Caco-2 (cell line): Measurements from ENCODE around the gene ACOT7. TPM values are rescaled to one million over a fixed set of nuclear protein-coding genes. Genes with fewer than 3 reads are reported as not detected.

Experiments used
- BruUV-seq: library from RNA; stranded (reverse); fragments of 400-500 nt; replicated peaks from 2 replicates; lab custom pipeline; 2021; lab: Mats Ljungman, UMichigan
- CTCF ChIA-PET: fragments of 300-600 bp; sonication (Branson Sonifier 250); formaldehyde crosslinking; loops from one replicate; lab custom pipeline; 2022; ENCODE audit warnings: antibody characterized with exemption; lab: Charles Lee
- POLR2A ChIA-PET: fragments of 300-600 bp; sonication (Branson Sonifier 250); formaldehyde crosslinking; loops from one replicate; lab custom pipeline; 2022; ENCODE audit warnings: antibody characterized with exemption; lab: Charles Lee
- DNase-seq, 2 experiments: peaks; one replicate each; pipeline versions ENCODE4 v3.0.0 to v3.0.0-alpha.2; 2020 to 2022
- H3K27me3 ChIP-seq: replicated peaks from 2 replicates; pipeline ENCODE4 v1.6.0; 2011; ENCODE audit warnings: low read length; ENCODE audit not compliant: control insufficient read depth, insufficient read depth
- H3K36me3 ChIP-seq: 2 replicates; pipeline ENCODE4 v1.5.1; 2011; ENCODE audit warnings: low read length; ENCODE audit not compliant: control insufficient read depth, insufficient read depth
- H3K4me1 ChIP-seq: fragments of 250-450 bp; sonication (Bioruptor Pico); 2 replicates; pipeline ENCODE4 v1.5.1; 2020; ENCODE audit warnings: mild to moderate bottlenecking
- H3K4me3 ChIP-seq: 2 replicates; pipeline ENCODE4 v1.5.1; 2011; ENCODE audit warnings: low read depth, mild to moderate bottlenecking, control low read depth, low read length
- H3K9me3 ChIP-seq: fragments of 250-450 bp; sonication (Bioruptor Pico); 2 replicates; pipeline ENCODE4 v1.5.1; 2020; ENCODE audit warnings: mild to moderate bottlenecking, moderate library complexity
- H3K27ac Mint-ChIP-seq: one replicate; pipeline ENCODE4 v1.8.0; 2022; ENCODE audit warnings: mixed read lengths; ENCODE audit not compliant: unreplicated experiment
- H3K27me3 Mint-ChIP-seq: one replicate; pipeline ENCODE4 v1.8.0; 2022; ENCODE audit warnings: mixed read lengths; ENCODE audit not compliant: insufficient read depth, unreplicated experiment
- H3K36me3 Mint-ChIP-seq: one replicate; pipeline ENCODE4 v1.8.0; 2022; ENCODE audit warnings: mild to moderate bottlenecking, mixed read lengths; ENCODE audit not compliant: insufficient read depth, unreplicated experiment
- H3K4me1 Mint-ChIP-seq: one replicate; pipeline ENCODE4 v1.8.0; 2022; ENCODE audit warnings: low read depth, mixed read lengths; ENCODE audit not compliant: unreplicated experiment
- H3K4me3 Mint-ChIP-seq: one replicate; pipeline ENCODE4 v1.8.0; 2022; ENCODE audit warnings: mild to moderate bottlenecking, moderate library complexity, mixed read lengths; ENCODE audit not compliant: unreplicated experiment
- H3K9me3 Mint-ChIP-seq: one replicate; pipeline ENCODE4 v1.8.0; 2022; ENCODE audit warnings: mixed read lengths; ENCODE audit not compliant: unreplicated experiment
- intact Hi-C: fragments of 100-400 bp; cut with micrococcal nuclease; formaldehyde crosslinking; loops from one replicate; pipeline ENCODE4 v1.10.0; 2022; ENCODE audit not compliant: unreplicated experiment
- total RNA-seq: library from RNA; stranded (reverse); gene quantifications from 2 replicates; pipeline ENCODE4 v1.2.3, GENCODE V29; 2022
- TF ChIP-seq, protein P1 (sequence below), 2 experiments: fragments of 200-600 bp in 1 of 2; IDR thresholded peaks; 1 replicate in 1 of 2; 2 replicates in 1 of 2; pipeline versions ENCODE4 v1.5.1 to v1.8.0; 2011 to 2022; ENCODE audit warnings: antibody characterized with exemption in 1 of 2, control low read depth in 1 of 2, inconsistent platforms in 1 of 2, low read depth in 1 of 2, low read length in 1 of 2, mild to moderate bottlenecking in 1 of 2, moderate library complexity in 1 of 2; ENCODE audit not compliant: insufficient read depth in 1 of 2, severe bottlenecking in 1 of 2, unreplicated experiment in 1 of 2

ACOT7 gene
- total RNA-seq, 1 experiment from 2014 or later: 221 TPM

DNA sequence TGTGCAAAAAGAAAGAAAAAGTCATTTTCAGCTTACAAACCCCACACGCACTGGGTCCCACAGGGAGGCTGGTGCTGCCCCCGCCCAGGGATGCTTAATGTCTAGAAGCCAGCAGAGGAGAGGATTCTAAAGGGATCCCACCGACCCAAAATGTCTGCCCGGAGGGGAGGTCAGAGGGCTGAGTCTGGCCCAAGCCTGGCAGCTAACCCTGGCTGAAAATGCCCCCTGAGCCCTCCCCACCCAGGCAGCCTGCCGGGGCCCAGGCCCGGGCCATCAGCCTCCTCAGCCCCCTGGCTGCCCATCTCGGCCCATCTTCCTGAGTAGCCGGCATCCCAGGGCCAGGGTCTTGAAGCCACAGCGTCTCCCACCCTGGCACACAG, 33.5 kb downstream of the ACOT7 start:
- peaks cover 53% of the 10 kb centered on the region for H3K4me1 ChIP-seq
- CTCF ChIA-PET: interaction anchor here (0.7 to 1.4 kb wide), 3 partner anchors 12 to 113 kb away, joined by 3 to 4 read pairs (median 3); no protein-coding TSS in a partner anchor
- peaks cover 28% of the 10 kb centered on the region for H3K36me3 Mint-ChIP-seq
- H3K4me3 Mint-ChIP-seq: peak overlapping the region; percentile 100
- H3K4me1 Mint-ChIP-seq: peaks cover 12% of the 10 kb centered on the region
- no peaks in the 10 kb centered on the region for H3K27me3 Mint-ChIP-seq
- peak overlapping the region; percentile 100 for H3K27ac Mint-ChIP-seq
- POLR2A ChIA-PET: interaction anchor here (1.2 kb wide), 1 partner anchor 8 kb away, joined by 11 read pairs; no protein-coding TSS in a partner anchor
- TSS peak; percentile 96 for BruUV-seq
- intact Hi-C loops: no loop called here
- TF ChIP-seq, protein P1, sequence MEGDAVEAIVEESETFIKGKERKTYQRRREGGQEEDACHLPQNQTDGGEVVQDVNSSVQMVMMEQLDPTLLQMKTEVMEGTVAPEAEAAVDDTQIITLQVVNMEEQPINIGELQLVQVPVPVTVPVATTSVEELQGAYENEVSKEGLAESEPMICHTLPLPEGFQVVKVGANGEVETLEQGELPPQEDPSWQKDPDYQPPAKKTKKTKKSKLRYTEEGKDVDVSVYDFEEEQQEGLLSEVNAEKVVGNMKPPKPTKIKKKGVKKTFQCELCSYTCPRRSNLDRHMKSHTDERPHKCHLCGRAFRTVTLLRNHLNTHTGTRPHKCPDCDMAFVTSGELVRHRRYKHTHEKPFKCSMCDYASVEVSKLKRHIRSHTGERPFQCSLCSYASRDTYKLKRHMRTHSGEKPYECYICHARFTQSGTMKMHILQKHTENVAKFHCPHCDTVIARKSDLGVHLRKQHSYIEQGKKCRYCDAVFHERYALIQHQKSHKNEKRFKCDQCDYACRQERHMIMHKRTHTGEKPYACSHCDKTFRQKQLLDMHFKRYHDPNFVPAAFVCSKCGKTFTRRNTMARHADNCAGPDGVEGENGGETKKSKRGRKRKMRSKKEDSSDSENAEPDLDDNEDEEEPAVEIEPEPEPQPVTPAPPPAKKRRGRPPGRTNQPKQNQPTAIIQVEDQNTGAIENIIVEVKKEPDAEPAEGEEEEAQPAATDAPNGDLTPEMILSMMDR (IDR thresholded peaks at IDR 0.05; ENCODE audit: insufficient read depth in 1 of 2, low read depth in 1 of 2, low read length in 1 of 2, severe bottlenecking in 1 of 2, unreplicated experiment in 1 of 2): no peak
- peaks cover 9% of the 10 kb centered on the region for H3K9me3 Mint-ChIP-seq
- H3K27me3 ChIP-seq: no peaks in the 10 kb centered on the region
- H3K9me3 ChIP-seq: no peaks in the 10 kb centered on the region
- peak overlapping the region; percentile 47 for H3K4me3 ChIP-seq
- peaks cover 1% of the 10 kb centered on the region for H3K36me3 ChIP-seq
- DNase-seq: peak in 1 of 2 experiments; percentile 10

DNA sequence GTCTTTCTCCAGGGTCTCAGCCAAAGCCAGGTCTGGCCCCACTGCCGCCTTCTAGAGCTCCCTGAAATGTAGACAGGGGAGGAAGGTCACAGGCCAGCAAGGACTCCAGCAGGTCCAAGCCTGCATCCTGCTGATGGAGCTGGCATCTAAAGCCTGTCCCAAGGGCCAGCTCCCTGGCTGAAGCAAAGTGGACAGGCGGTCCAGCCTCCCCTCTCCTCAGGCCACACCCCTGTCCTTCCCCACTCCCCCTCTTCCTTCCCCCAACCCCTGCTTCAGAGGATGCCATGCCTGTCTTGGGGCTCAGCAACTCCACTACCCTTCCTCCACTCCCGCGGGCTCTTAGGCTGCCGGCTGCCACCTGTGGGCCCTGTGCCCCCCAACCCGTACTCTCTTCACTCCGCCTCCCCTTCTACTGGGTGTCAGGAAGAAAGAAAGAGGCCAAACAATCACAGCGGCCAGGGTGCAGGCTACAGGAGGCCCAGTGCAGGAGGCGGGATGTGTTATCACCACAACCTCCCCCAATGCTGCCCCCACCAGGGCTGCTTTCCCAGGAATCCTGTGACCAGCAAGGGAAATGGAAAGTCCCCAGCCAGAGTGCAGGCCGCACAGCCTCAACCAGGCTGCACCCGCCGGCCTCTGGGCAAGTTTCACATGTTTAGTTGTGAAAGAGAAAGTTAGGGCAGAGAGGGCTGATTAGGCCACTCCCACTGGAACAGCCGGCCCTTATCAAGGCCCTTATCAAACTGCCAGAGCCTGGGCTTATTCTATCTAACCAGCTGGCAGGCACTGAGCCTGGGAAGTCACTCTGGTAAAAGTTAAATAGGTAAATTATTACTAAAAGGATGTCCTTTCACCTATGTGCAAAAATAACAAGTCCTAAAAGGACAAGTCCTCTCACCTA, 34.1 kb downstream of the ACOT7 start:
- H3K27me3 Mint-ChIP-seq: no peaks in the 10 kb centered on the region
- no peaks in the 10 kb centered on the region for H3K27me3 ChIP-seq
- H3K36me3 ChIP-seq: peaks cover 1% of the 10 kb centered on the region
- ChIA-PET CTCF (interaction anchor here (0.6 to 1.4 kb wide), 3 partner anchors 11 to 113 kb away, joined by 3 to 4 read pairs (median 3); no protein-coding TSS in a partner anchor), POLR2A (interaction anchor here (1.2 kb wide), 1 partner anchor 7 kb away, joined by 11 read pairs; no protein-coding TSS in a partner anchor)
- TF ChIP-seq, protein P1 (IDR thresholded peaks at IDR 0.05; ENCODE audit: insufficient read depth in 1 of 2, low read depth in 1 of 2, low read length in 1 of 2, severe bottlenecking in 1 of 2, unreplicated experiment in 1 of 2): peak in 1 of 2 experiments; percentile 10
- H3K4me3 Mint-ChIP-seq: peak overlapping the region; percentile 100
- intact Hi-C loops: loop anchor here (2.0 kb wide), 1 partner anchor 19 kb away; no protein-coding TSS in a partner anchor
- H3K27ac Mint-ChIP-seq: peak overlapping the region; percentile 100
- peak; percentile 80 to 89 for DNase-seq
- BruUV-seq: no TSS peak
- H3K4me1 Mint-ChIP-seq: peaks cover 18% of the 10 kb centered on the region
- peak overlapping the region; percentile 47 for H3K4me3 ChIP-seq
- no peaks in the 10 kb centered on the region for H3K9me3 ChIP-seq
- peaks cover 9% of the 10 kb centered on the region for H3K9me3 Mint-ChIP-seq
- peaks cover 28% of the 10 kb centered on the region for H3K36me3 Mint-ChIP-seq
- H3K4me1 ChIP-seq: peaks cover 58% of the 10 kb centered on the region

DNA sequence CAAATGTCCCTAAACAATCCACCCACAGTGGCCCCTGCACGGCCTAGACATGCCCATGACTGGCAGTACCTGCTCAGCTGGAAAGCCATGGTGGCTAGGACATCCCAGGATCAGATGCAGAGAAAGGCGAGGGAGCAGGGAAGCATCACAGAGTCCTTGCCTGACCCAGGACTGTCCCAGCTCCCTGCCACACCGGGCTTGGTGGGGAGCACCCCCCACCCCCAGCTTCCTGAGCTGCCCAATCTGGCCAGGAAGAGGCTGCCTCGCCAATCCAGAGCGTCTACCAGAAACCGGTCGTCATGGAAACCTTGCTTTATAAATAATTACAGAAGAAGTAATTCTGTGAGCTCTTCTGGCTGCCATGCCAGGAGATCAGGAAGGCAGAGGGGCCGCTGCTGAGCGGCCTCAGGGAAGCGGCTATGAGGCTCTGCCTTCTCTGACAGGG, 34.8 kb downstream of the ACOT7 start:
- peaks cover 64% of the 10 kb centered on the region for H3K4me1 ChIP-seq
- POLR2A ChIA-PET: interaction anchor here (0.6 kb wide), 1 partner anchor 156 kb away, joined by 13 read pairs; no protein-coding TSS in a partner anchor

More for the DNA sequence above, 34.8 kb downstream of the ACOT7 start:
- Histone ChIP-seq H3K36me3 (peaks cover 1% of the 10 kb centered on the region), H3K27me3 (no peaks in the 10 kb centered on the region), H3K4me3 (no peak overlapping the region), H3K9me3 (no peaks in the 10 kb centered on the region)
- H3K27me3 Mint-ChIP-seq: no peaks in the 10 kb centered on the region
- peaks cover 7% of the 10 kb centered on the region for H3K9me3 Mint-ChIP-seq
- H3K36me3 Mint-ChIP-seq: peaks cover 31% of the 10 kb centered on the region
- H3K27ac Mint-ChIP-seq: peak overlapping the region; percentile 100
- H3K4me1 Mint-ChIP-seq: peaks cover 23% of the 10 kb centered on the region
- BruUV-seq: no TSS peak
- TF ChIP-seq, protein P1 (IDR thresholded peaks at IDR 0.05; ENCODE audit: insufficient read depth in 1 of 2, low read depth in 1 of 2, low read length in 1 of 2, severe bottlenecking in 1 of 2, unreplicated experiment in 1 of 2): no peak
- DNase-seq: no peak
- intact Hi-C loops: loop anchor here (2.0 kb wide), 1 partner anchor 20 kb away; no protein-coding TSS in a partner anchor
- CTCF ChIA-PET: interaction anchor here (0.6 kb wide), 1 partner anchor 11 kb away, joined by 3 read pairs; no protein-coding TSS in a partner anchor
- peak overlapping the region; percentile 100 for H3K4me3 Mint-ChIP-seq
